ENCODE data around the gene SFRP5.

DNA sequence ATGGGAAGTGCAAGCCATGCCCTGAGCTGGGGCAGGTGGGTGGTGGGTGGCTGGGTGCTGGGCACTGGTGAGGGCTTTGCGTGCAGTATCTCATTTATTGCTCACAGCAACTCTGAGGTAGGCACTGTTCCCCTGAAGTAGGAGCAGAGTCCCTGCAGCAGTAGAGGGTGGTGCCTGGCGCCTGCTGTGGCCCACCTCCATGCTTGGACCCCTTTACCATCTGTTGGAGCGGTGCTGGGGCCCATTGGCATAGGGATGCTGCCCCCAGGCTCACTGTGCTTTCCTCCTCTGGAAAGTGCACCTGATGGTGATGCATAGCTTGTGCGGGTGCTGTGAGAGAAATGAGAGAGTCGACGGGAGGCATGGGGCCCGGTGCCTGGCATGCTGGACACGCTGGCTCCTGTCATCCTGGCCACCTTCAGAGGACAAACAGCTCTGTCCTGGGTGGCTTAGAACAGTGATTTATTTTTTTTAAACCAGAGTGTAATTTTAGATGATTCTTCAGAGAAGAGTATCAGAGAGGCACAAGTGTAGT, 10.4 kb downstream of the SFRP5 start:
- no peak for TF ChIP-seq CTCF (IDR thresholded peaks at IDR 0.05; ENCODE audit: low read length)
- TF ChIP-seq EZH2 (IDR thresholded peaks at IDR 0.05; ENCODE audit: borderline replicate concordance, low read length) = no peak
